Uterus (tissue), 4 donors: Measurements from ENCODE around the gene NLRX1. TPM values are rescaled to one million over a fixed set of nuclear protein-coding genes. Genes with fewer than 3 reads are reported as not detected.
A peak's percentile ranks its signal among the peaks of the same experiment; 100 is the strongest.

ENCODE experiments used
- DNase-seq, 2 donors: peaks; one replicate each; pipeline ENCODE4 v3.0.0-alpha.2; 2019 to 2020
- H3K27ac ChIP-seq, 2 donors: fragments of 200-600 bp; sonication (generic); 1 replicate in 1 of 2; 2 replicates in 1 of 2; pipeline ENCODE4 v1.5.1; 2016 to 2018
- H3K27me3 ChIP-seq, 2 donors: fragments of 200-600 bp; sonication (generic); one replicate each; pipeline ENCODE4 v1.5.1; 2018 to 2019; ENCODE audit warnings: control low read depth in 1 of 2
- H3K36me3 ChIP-seq, 2 donors: fragments of 200-600 bp; sonication (generic); one replicate each; pipeline ENCODE4 v1.5.1; 2019; ENCODE audit warnings: control low read depth in 1 of 2
- H3K4me1 ChIP-seq, 2 donors: fragments of 200-600 bp; sonication (generic); one replicate each; pipeline ENCODE4 v1.5.1; 2018 to 2019; ENCODE audit warnings: control low read depth in 1 of 2
- H3K4me3 ChIP-seq, 2 donors: fragments of 200-600 bp; sonication (generic); 1 replicate in 1 of 2; 2 replicates in 1 of 2; pipeline ENCODE4 v1.5.1; 2018 to 2019; ENCODE audit warnings: mild to moderate bottlenecking in 1 of 2
- H3K9me3 ChIP-seq, 2 donors: fragments of 200-600 bp; sonication (generic); one replicate each; pipeline ENCODE4 v1.5.1; 2019; ENCODE audit warnings: control low read depth in 1 of 2
- POLR2A ChIP-seq, 2 donors: fragments of 450-650 bp; IDR thresholded peaks; one replicate each; pipeline ENCODE4 v1.6.1; 2016; ENCODE audit warnings: antibody characterized with exemption in 2 of 2, mild to moderate bottlenecking in 1 of 2, moderate library complexity in 1 of 2
- intact Hi-C: fragments of 100-400 bp; cut with DNase I; formaldehyde crosslinking; loops from one replicate; pipeline ENCODE4 v1.15.1; 2023; ENCODE audit warnings: low total_unique reads
- total RNA-seq, 4 donors: library from RNA; depleted of rRNA in 3 of 4; stranded (reverse); fragments of >200 nt in 3 of 4; gene quantifications; one replicate each; pipeline versions ENCODE4 v1.1.0 to v1.2.4, GENCODE V29; 2014 to 2023
- TF ChIP-seq, protein P1 (sequence below), 4 experiments: fragments of 200-600 bp in 2 of 4; fragments of 450-650 bp in 2 of 4; sonication (generic) in 2 of 4; IDR thresholded peaks; one replicate each; pipeline ENCODE4 v1.5.1; 2016 to 2019; ENCODE audit warnings: antibody characterized with exemption in 4 of 4, mild to moderate bottlenecking in 2 of 4, moderate library complexity in 1 of 4
- donor health status: DM: yes; HTN: yes; CAD: no.

NLRX1 gene
- 10 to 100 TPM in 3 of 4 donors, 1 to 10 TPM in 1; 5.1 to 23.5 (median 16.8) TPM for total RNA-seq

DNA sequence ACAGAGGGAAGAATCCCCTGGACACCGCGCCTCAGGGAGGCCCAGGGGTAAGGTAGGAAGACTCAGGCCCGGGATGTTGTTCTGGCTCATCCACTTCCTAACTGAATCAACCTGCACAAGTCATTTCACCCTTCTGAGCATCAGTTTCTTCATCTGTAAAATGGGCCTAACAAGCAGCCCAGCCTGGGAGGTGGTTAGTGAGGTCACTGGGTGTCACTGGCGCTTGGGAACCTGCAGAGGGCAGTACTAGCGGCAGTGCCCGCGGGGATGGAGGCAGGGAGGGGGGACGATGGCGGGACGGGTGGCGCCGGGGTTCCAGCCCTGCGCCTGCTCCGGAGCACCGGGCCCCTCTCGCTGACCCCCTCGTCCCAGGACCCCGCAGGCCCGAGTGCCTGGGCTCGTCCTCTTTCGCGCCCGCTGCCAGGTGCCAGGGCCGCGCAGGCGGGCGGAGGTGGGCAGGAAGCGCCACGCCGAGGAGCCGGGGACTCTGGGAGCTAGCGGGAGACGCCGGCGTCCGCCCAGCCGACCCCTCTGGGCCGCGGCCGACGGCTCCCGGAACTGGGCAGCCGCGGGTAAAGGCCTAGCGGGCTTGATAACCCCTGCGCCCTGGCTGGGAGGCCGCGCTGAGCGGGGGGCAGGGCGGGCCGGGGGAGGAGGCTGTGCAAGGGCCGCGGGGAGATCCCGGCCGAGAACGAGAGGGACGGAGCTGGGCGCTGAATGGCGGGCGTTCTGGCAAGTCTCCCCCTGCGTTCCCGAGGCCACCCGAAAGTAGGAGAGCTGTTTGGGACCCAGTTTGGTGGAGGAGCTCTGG lies at the start of gene NLRX1:
Gene NLRX1 (plus strand): TSS at position 255 of the 811 bp plus-strand sequence. CDS start 2,679 bp downstream, outside the sequence.
- H3K4me3 ChIP-seq: peak within 1 kb of the TSS; percentile 68 to 74
- intact Hi-C loops: no loop called here
- H3K4me1 ChIP-seq: no peaks in the 10 kb centered on the region
- no peaks in the 10 kb centered on the region for H3K27me3 ChIP-seq
- H3K27ac ChIP-seq: peak within 1 kb of the TSS; percentile 95 to 96
- TF ChIP-seq, protein P1, sequence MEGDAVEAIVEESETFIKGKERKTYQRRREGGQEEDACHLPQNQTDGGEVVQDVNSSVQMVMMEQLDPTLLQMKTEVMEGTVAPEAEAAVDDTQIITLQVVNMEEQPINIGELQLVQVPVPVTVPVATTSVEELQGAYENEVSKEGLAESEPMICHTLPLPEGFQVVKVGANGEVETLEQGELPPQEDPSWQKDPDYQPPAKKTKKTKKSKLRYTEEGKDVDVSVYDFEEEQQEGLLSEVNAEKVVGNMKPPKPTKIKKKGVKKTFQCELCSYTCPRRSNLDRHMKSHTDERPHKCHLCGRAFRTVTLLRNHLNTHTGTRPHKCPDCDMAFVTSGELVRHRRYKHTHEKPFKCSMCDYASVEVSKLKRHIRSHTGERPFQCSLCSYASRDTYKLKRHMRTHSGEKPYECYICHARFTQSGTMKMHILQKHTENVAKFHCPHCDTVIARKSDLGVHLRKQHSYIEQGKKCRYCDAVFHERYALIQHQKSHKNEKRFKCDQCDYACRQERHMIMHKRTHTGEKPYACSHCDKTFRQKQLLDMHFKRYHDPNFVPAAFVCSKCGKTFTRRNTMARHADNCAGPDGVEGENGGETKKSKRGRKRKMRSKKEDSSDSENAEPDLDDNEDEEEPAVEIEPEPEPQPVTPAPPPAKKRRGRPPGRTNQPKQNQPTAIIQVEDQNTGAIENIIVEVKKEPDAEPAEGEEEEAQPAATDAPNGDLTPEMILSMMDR (IDR thresholded peaks at IDR 0.05): peak; percentile 79 to 92 (median 90)
- TF ChIP-seq POLR2A (IDR thresholded peaks at IDR 0.05): peak; percentile 49 to 77
- no peaks in the 10 kb centered on the region for H3K36me3 ChIP-seq
- H3K9me3 ChIP-seq: no peaks in the 10 kb centered on the region
- DNase-seq: peak; percentile 80 to 86

DNA sequence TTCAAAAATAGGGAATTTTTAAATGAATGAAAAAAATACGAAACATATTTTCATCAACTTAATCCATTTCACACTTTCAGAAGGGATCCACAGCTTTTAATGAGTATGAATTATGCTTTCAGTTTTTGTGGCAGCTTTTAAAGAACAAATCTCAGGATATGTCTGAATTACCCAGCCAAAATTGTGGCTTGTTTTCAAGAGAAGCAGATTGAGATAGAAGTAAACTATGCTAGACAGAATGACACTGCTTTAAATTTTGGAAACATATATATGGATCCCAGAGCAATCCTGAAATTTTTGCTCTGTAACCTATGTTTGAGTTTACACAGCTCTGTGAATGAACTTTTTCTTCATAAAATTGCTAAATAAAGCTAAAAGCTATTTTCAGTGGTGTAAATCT lies 49.6 kb upstream of the NLRX1 start:
- Histone ChIP-seq H3K4me1 (peaks cover 0 to 10% of the 10 kb centered on the region in 2 donors), H3K36me3 (no peaks in the 10 kb centered on the region), H3K27me3 (no peaks in the 10 kb centered on the region), H3K4me3 (no peak overlapping the region), H3K9me3 (no peaks in the 10 kb centered on the region), H3K27ac (no peak overlapping the region)
- intact Hi-C loops: no loop called here
- no peak for DNase-seq
- no peak for TF ChIP-seq POLR2A (IDR thresholded peaks at IDR 0.05)
- TF ChIP-seq, protein P1 (IDR thresholded peaks at IDR 0.05): no peak

DNA sequence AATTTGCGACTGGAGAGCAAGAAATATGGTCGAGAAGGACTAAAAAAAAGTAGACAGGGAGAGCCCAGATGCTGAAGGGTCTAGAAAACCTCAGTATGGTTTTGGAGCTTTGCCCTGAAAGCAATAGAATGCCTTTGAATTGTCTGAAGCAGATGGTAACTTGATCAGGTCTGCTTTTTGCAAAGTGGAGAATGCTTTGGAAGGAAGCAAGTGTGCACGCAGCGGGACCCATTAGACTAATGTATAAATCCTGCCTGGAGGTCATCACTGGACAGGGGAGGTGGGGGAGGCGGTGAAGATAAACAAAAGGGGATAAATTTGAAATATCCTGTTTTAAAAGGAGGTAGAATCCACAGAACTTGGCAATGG lies 47.9 kb upstream of the NLRX1 start:
- peak in 1 of 2 donors; percentile 50 for DNase-seq
- intact Hi-C loops: no loop called here
- Histone ChIP-seq H3K4me1 (peaks cover 0 to 10% of the 10 kb centered on the region in 2 donors), H3K9me3 (no peaks in the 10 kb centered on the region), H3K27ac (peak overlapping the region; percentile 81 to 85), H3K36me3 (no peaks in the 10 kb centered on the region), H3K4me3 (peak overlapping the region; percentile 29 to 91), H3K27me3 (no peaks in the 10 kb centered on the region)
- no peak for TF ChIP-seq POLR2A (IDR thresholded peaks at IDR 0.05)
- TF ChIP-seq, protein P1 (IDR thresholded peaks at IDR 0.05): no peak

- H3K27me3 ChIP-seq: no peaks in the 10 kb centered on the region
- no peaks in the 10 kb centered on the region for H3K9me3 ChIP-seq
- intact Hi-C loops: no loop called here
- H3K27ac ChIP-seq: peak within 1 kb of the TSS; percentile 81 to 87
- DNase-seq: peak; percentile 99 to 100
- peak within 1 kb of the TSS; percentile 79 to 91 for H3K4me3 ChIP-seq
- H3K36me3 ChIP-seq: no peaks in the 10 kb centered on the region
- TF ChIP-seq POLR2A (IDR thresholded peaks at IDR 0.05): peak; percentile 79 to 81
- TF ChIP-seq, protein P1 (IDR thresholded peaks at IDR 0.05): peak in 1 of 4 experiments; percentile 24
- peaks cover 0 to 10% of the 10 kb centered on the region in 2 donors for H3K4me1 ChIP-seq
These were observed 47.3 kb upstream of the NLRX1 start, which contains the start of gene HINFP for GRCh38 chr11:119121008-119121810. HINFP (plus strand) TSS chr11:119121580; CDS start chr11:119126945, 5,365 bp downstream.
